22Rv1 (cell line): ENCODE data around the gene XPC.

ENCODE experiments used
- CTCF ChIP-seq: fragments of 450-650 bp; IDR thresholded peaks from 2 replicates; pipeline ENCODE4 v1.5.1; 2017; ENCODE audit warnings: mild to moderate bottlenecking
- ZFX ChIP-seq: fragments of 450-650 bp; IDR thresholded peaks from 2 replicates; pipeline ENCODE4 v1.6.1; 2017; ENCODE audit warnings: antibody characterized with exemption, borderline replicate concordance

DNA sequence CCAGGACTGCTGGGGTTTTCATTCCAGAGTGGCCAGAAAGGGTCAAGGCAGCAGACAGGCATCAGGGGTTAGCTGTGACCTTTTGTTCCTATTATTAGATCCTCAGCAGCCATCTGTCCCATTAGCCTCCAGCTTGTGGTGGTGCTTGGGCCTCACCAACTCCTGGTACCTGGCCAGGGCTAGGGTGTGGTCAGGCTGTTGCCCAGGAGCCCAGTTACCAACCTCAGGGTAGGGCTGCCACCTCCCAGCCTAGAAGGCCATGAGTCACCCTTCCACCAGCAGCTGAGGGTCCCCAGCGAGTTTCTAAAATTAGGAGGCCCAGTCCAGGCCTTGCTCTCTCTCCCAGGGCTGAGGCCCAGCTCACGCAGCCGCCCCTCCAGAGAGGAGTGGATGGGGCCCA, 41.4 kb downstream of the XPC start:
- TF ChIP-seq CTCF (no peak), ZFX (no peak)
